HG03039 (cell line): Measurements from ENCODE around the gene SH3RF3.

ENCODE experiments used
- ATAC-seq: cut with Tn5 transposase; IDR thresholded peaks from one replicate; pipeline ENCODE4 v1.9.1; 2021; ENCODE audit warnings: mild to moderate bottlenecking, moderate library complexity; ENCODE audit not compliant: unreplicated experiment

SH3RF3 gene

DNA sequence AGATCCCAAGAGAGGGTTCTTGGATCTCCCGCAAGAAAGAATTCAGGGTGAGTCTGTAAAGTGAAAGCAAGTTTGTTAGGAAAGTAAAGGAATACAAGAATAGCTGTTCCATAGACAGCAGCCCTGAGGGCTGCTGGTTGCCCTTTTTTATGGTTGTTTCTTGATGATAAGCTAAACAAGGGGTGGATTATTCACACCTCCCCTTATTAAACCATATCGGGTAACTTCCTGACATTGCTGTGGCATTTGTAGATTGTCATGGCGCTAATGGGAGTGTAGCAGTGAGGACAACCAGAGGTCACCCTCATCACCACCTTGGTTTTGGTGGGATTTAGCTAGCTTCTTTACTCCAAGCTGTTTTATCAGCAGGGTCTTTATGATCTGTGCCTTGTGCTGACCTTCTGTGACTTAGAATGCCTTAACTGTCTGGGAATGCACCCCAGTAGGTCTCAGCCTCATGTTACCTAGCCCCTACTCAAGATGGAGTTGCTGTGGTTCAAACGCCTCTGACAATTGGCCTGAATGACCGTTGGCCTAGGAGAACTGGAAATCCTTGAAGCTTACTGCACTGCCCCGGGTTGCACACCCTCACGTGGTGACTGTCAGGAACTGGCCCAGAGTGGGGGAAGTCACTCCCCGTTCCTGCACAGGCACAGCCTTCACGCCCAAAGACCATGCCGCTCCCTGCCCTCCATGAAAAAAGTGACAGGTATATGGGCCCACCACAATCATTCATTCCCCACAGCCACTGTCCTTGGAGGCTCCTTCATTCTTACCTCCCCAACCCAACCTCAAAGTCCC lies 347.8 kb downstream of the SH3RF3 start:
- ATAC-seq = no peak

DNA sequence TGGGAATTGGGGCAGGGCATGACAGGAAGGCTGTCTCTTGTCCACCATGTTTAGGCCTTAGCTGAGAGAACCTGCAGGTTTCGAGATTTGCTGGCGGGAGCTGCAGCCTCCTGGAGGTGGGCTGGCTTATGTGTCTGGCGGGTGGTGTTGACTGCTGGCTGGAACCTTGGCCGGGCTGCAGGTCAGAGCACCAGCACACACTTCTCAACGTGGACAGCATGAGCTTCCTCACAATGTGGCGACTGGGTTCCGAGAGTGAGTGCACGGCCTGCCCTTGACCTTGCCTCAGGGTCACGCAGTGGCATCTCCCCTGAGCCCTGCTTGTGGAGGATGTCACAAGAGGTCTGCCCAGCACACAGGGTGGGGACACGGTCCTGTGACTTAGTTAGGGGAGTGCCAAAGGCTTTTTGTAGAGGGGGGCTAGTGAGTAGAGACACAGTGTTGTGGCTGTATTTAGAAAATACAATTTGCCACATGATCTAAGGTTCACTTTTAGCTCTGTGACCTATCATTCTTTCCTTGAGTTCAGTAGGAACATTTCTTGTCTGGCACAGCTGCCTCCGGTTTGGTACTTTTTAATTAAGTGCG lies 350.0 kb downstream of the SH3RF3 start:
- no peak for ATAC-seq

DNA sequence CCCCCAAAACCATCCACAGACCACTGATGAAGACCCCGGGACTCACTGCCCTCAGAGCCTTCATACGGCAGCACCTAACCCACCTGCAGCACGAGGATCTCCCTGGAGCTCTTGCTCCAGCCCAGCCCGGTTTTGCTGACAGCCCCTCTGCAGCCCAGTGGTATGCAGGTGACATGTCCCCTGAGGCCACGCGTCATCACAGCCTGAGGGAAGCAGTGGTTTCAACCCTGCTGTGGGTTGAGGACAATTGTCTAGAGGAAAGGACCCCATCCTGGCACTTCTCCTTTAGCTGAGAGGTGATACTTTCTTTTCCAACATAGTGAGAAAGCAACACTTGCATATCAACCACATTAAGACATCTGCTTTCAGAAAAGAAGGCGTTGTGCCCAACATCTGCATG lies 350.8 kb downstream of the SH3RF3 start:
- no peak for ATAC-seq

DNA sequence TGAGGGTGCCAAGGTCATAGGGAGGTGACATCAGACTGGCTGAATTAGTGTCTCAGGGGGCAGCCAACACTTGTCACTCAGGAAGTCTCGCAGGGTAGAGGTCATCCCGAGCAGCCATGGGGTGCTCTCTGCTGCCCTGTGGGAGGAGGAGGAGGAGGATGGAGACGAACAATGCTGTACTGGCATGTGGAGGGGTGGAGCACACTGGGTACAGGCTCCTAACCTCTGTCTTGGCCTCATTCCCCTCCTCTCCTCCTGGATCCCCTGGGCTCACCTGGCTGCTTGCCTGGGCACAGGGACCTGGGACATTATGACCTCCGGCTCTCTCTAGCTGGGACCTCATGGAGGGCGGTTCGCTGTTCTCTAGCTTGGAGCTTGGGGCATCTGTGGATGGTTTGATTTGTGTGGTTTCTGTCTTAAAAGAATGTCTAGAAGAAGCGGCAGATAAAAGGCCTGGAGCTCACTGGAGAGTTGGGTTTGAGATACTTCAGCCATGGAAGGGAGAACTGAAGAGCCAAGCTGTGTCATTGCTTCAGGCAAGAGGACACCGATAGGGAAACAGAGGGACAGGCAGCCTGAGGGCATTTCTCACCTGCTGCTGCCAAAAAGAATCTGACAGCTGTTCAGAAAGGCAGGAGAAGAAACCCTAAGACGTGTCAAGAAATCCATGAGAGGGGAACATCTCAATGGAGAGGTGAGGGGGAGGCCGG lies 351.6 kb downstream of the SH3RF3 start:
- ATAC-seq = no peak

DNA sequence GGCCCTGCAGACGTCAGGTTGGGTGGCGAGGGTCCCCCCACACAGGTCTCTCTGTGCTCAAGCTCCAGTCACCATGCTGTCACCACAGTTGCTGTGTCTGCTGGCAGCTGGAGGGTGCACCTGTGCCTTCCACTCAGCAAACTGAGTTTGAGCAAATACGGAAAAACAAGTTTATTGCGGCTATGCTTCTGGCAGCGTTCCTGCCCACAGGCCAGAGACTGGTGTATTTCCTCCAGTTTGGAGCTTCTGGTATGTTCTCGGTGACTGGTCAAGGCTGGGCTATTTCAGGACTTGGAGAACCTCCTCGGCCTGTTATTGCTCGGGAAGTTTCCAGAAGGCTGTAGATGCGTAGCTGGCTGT lies 352.2 kb downstream of the SH3RF3 start:
- no peak for ATAC-seq

DNA sequence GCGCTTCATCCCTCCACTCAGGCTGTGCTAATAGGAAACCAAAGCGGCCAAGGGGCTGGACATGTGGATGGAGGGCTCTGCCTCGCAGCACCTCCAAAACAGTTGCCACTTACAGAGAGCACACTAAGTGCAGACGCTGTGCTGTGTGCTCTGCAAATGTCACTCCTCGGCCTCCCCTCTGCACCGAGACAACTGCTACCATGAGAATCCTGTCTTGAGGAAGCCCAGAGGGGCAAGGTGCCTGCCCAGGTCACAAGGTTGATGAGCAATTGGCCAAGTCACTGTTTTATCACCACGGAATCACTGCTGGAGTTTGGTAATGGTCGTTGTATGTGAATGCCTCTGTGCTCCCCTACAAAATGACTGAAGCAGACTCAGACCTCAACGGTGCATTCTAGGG lies 352.6 kb downstream of the SH3RF3 start:
- ATAC-seq = no peak

DNA sequence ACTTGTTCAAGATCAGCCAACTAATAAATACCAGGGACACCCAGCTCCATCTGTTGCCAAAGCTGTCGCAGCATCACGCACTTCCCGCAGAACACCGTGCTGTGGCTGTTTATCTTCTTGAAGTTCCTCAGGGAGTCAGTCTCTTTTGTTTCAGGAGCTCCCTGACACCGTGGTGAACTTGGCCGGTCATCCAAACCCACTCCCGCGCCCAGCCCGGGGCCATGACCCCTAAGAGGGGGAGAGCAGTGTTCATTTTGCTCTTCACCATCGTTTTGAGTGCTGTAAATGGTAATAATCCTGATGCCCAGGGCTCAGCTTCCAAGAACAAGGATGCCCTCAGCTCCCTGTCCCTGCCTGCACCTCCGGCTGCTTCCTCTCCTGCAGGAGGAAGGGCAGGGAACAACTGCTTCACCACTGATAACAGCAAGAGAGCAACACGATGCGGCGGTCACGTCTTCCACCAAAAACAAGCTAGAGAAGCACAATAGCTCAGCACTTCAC lies 353.4 kb downstream of the SH3RF3 start:
- no peak for ATAC-seq

DNA sequence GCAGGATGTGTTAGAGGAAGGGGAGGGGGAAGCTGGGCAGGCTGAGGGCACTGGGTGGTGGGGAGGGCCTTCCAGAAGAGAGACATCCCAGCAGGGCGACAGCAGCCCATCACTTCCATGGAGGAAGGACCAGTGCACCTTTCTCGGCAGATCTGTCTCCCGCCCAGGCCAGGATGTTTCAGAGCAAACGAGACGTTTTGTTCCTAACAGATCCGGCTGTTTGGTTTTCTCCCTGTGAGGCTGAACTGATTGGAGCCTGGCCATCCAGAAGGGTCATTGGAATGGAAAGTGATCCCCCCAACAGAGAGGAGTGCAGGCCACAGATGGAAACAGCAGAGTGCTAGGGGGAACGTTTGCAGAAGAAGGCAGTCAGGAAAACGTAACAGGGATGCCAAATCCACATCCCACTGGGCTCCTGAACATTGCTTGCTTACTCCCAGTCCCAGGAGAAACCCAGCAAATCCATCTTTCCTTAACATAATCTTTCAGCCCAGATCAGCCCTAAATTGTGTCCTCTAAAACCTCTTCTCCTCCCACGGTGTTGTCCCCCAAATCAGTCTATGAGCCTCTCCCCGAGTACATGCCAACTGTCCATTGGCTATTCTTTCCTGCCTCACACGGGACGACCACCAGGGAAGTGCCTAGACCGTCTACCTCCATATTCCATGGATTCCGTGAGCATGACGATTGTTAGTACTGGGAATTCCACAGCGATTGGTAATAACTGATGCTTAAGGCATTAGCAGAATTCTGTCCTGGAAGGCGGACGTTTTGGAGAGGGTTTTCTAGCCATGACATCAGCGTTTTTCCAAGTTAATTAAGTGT lies 357.9 kb downstream of the SH3RF3 start:
- ATAC-seq = no peak

DNA sequence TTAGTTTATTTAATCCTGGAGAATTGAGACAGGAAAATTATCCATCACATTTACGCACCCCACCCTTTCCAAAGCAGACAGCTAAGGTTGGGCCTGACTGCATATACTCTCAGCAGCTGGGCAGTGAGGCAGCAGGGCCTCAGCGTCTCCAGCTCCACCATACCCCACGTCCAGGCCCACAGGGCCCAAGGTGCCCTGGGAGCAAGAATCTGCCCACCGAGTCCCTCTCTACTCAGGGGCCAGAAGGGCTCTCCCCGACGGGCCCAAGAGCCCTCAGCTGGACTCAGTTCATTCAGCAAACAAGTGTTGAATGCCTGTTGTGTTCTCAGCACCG lies 358.5 kb downstream of the SH3RF3 start:
- ATAC-seq = no peak

DNA sequence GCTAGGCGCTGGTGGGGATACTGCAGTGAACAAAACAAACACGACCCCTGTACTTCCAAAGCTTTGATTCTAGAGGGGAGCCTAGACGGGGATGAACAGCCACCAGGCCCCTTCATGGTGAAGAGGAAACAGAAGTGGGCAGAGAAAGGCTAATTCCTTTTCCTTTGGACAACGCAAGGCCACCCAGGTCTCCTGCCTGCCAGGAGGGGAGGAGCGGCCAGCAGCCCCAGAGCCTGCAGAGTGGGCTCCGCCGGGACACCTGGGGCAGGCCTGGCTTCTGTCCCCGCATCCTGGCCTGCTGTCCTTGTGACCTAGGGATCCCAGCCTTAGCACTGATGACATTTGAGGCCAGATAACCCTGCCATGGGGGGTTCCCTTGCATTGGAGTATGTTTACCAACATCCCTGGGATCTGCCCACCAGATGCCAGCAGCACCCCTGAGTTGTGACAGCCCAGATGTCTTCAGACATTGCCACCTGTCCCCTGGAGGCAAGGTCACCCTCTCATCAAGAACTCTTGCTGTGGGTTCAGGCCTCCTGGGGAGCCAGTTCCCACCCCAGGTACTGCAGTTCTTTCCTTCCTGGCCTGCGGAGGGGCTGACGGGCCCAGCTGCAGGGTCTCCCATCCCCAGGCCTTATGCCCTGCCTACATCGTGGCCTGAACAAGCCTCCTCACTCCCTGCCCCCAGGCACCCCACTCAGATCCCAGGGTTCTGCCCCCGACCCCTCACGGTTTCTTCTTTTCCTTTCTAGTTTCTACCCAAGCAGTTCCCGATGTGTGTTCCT lies 359.1 kb downstream of the SH3RF3 start:
- ATAC-seq = no peak

DNA sequence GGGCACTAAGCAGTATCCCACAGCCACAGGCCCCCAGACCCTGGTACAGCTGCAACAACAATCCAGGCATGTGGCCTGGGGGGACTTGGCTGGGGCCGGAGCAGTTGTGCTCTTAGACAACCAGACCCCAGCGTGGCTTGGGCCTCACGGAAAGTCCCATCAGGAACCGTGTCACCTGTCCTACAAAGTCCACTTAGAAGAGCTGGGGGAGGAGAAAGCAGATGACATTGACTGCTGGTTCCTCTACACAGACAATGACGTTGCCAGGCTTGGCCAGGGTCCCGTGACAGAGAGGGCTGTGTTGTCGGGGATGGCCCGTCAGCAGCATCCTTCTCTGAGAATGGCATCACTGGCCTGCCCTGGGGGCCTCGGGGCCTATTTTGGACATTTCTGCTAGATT lies 360.3 kb downstream of the SH3RF3 start:
- ATAC-seq = no peak

DNA sequence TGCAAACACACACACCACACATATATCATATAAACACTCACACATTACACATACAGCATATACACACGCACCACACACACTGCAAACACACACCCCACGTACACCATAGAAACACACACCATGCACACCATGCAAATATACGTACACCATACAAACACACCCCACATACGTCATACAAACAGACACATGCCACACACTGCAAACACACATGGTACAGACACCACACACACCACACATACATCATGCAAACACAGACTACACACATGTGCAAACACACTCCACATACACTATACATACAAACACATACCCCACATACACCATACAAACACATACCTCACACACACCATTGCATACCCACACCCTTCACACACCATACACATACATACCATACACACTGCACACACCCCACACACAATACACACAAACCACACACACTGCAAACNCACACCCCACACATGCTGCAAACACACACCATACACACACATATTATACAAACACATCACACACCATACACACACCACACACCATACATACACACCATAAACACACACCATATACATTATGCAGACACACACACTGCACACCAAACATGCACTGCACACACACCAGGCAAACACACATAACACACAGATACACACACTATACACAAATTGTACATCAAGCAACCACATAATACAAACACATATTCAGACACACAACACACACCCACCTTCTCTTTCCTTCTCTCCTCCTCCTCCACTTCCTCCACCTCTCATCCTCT lies 364.4 kb downstream of the SH3RF3 start:
- no peak for ATAC-seq

DNA sequence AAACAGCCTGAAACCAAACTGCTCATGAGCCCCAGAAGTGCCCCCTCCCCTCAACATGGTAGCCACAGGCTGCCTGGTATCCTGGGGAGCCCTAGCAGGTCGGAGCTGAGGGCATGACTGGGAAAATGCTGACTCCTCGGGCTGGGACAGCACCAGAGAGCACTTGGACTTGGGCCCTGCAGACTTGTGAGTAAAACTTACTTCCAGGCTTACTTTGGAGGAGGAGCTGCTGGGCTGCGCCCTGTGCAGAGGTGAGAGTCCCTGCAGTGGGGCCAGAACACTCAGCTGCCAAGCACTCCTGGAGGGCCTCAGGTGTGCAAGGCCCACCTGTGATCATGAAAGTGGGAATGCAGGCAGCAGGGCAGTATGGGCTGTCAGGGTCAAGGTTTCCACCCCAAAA lies 365.3 kb downstream of the SH3RF3 start:
- no peak for ATAC-seq

DNA sequence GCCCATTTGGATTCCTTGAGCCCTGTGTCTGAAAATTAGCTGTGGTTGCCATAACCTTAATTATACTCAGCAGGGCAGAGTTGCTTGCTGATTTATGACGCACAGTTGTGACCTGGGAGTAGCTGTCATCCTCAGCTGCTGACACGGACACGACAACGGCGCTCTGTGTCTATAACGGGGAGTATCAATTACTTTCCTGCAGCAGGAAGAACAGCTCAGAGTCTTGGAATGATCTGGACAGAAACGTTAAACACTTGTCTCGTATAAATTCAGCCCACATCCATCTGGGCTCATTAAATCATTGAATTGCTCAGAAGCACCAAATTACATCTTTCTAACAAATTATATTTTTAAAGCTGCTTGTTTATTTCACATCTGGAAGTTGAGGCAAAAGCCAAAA lies 368.5 kb downstream of the SH3RF3 start:
- no peak for ATAC-seq

DNA sequence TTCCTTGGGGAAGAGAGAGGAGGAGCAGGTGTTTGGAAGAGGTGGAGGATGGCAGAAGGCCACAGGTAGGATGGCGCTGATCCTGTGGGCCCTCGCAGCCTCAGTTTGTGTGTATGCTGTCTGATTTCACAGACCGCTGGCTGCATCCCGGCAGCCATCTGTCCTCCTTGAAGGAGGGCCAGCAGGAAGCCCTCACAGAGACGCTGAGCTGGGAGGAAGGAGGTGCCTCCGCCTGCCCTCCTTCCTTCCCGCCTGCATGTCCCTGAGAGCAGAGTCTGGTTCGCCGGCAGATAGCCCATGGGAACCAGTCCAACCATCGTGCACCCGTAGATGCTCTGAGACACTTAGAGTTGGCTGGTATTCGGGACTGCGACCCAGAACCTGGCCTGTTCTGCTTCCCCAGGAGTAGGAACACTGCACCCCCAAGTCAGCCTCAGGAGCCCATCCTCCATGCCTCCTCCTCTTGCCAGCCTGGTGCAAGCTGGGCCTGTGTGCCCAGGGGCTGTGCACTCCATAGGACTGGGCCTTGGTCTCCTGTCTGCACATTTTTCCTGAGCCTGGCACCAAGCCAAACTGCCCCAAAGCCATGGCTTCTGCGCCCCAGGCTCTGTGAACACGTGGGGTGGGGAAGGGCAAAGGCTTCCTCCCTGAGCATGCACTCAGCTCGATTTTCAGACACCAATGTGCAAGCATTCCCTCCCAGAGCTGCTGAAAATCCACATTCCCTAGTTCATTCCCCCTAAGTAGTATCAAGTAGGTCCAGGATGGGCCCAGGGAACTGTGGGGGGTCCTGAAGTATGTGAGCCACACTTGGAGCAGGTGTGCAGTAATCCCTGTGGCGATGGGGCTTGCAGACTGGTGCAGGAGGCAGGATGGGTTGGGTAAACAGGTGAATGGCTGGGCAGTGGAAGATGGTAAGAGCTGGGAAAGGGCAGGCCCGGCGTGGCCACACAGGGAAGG lies 369.2 kb downstream of the SH3RF3 start:
- ATAC-seq = no peak

DNA sequence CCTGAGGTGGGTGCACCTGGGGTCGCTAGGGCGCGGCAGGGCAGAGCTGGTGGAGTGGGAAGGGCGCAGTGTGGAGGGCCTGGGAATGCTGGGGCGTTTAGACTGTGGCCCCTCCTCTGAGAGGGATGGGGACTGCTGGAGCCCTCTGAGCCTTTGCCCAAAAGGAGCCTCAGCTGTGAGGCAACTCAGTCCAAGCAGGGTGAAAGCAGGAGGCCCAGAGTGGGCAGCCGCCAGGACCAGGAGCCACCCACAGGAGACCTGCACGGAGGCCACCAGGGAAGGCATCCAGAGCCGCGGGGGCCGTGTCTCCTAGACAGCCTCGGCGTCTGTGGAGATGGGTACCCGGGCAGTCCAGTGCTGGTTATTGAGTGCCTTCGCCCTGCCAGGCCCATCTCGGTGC lies 369.9 kb downstream of the SH3RF3 start:
- ATAC-seq = no peak

DNA sequence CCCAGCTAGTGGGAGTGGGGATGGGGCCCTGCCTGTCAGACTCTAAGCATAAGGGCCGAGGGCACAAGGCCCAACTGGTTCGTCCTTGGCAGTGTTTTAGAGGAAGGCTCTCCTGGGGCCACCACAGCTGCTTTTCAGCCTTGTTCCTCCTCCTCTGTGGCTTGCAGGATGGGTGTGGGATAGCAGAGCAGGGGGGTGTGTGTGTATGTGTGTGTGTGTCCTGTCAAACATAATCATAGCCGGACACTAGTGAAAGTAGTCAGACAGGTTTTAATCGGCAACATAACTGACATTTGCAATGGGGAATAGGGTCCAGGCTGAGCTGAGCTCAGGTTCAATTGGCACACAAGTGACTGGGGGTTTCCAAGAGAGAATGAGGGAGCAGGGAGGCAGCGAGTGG lies 370.6 kb downstream of the SH3RF3 start:
- no peak for ATAC-seq

DNA sequence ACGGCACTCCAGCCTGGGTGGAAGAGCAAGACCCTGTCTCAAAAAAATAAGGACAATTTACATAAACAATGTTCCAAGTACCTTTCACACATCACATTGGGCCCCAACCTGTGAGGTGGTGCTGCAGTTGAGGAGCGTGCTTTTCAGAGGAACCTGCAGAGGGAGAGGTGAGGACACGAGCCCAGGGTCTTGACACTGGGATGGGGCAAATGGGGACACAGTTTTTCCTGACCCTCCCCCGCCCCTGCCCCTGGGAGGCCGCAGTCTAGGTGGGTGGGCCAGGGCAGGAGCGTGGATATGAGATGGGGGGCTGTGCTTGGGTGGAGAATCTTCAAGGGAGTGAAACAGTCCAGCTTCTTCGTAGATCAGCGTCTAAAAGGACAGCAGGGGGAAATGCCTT lies 371.9 kb downstream of the SH3RF3 start:
- ATAC-seq = no peak

DNA sequence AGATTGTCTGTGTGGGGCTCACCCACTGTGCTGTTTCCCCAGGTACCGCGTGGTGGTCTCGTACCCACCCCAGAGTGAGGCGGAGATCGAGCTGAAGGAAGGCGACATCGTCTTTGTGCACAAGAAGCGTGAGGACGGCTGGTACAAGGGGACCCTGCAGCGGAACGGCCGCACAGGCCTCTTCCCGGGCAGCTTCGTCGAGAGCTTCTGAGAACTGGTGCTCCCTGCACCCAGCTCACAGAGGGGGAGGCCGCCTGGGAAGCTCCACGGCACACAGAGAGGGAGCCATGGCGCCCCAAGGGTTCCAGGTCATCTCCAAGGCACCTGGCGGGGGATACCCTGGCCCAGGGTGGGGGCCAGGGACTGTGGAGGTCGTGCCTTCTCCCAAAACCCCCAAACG lies 372.5 kb downstream of the SH3RF3 start:
- ATAC-seq = no peak
